GM12878 (cell line): ENCODE data around the gene SHC3. TPM values are rescaled to one million over a fixed set of nuclear protein-coding genes. Genes with fewer than 3 reads are reported as not detected.

Experiments
- ATAC-seq: fragments of 200-7000 bp; cut with Tn5 transposase; 3 replicates; pipeline ENCODE4 v1.9.1; 2020; ENCODE audit warnings: mild to moderate bottlenecking, moderate library complexity
- BruUV-seq: library from RNA; stranded (reverse); fragments of 400-500 nt; replicated peaks from 2 replicates; lab custom pipeline; 2021; lab: Mats Ljungman, UMichigan
- CTCF ChIA-PET: fragments of 300-600 bp; sonication (Branson Sonifier 250); formaldehyde crosslinking; extraction: SDS; loops from one replicate; lab custom pipeline; 2021; ENCODE audit warnings: inconsistent platforms; lab: Yijun Ruan, JAX
- POLR2A ChIA-PET: fragments of 350-600 bp; formaldehyde crosslinking; extraction: SDS; loops from one replicate; lab custom pipeline; 2021; ENCODE audit warnings: inconsistent platforms; lab: Charles Lee
- RAD21 ChIA-PET: fragments of 300-600 bp; sonication (Branson Sonifier 250); formaldehyde crosslinking; loops from one replicate; lab custom pipeline; 2023; ENCODE audit warnings: antibody characterized with exemption; ENCODE audit not compliant: unreplicated experiment; lab: Charles Lee
- SMC1A ChIA-PET: fragments of 300-600 bp; sonication (Branson Sonifier 250); formaldehyde crosslinking; loops from one replicate; lab custom pipeline; 2023; ENCODE audit not compliant: unreplicated experiment, uncharacterized antibody; lab: Charles Lee
- DNase-seq: peaks from one replicate; pipeline ENCODE4 v3.0.0-alpha.2; 2011; ENCODE audit warnings: low read depth, low spot score
- FAIRE-seq: peaks from 3 replicates; lab custom pipeline; 2011; peaks lifted over from hg19 to GRCh38; lab: Jason Lieb, UNC
- H2AFZ ChIP-seq: 2 replicates; pipeline ENCODE4 v1.6.0; 2011; ENCODE audit warnings: low read depth, low read length, control low read depth; ENCODE audit not compliant: control insufficient read depth
- H3K27ac ChIP-seq: 2 replicates; pipeline ENCODE4 v1.5.1; 2011; ENCODE audit warnings: control low read depth; ENCODE audit not compliant: control insufficient read depth, insufficient read depth
- H3K27me3 ChIP-seq, 2 experiments: replicated peaks in 1 of 2; 2 replicates each; pipeline versions ENCODE4 v1.6.0 to v1.6.1; 2011; ENCODE audit warnings: low read length in 1 of 2; ENCODE audit not compliant: control insufficient read depth in 2 of 2, insufficient read depth in 2 of 2
- H3K36me3 ChIP-seq, 2 experiments: 2 replicates each; pipeline ENCODE4 v1.5.1; 2011; ENCODE audit warnings: low read length in 1 of 2; ENCODE audit not compliant: control insufficient read depth in 2 of 2, insufficient read depth in 2 of 2
- H3K4me1 ChIP-seq: 2 replicates; pipeline ENCODE4 v1.6.1; 2011; ENCODE audit warnings: mild to moderate bottlenecking, low read length, moderate library complexity, mixed read lengths; ENCODE audit not compliant: control insufficient read depth, insufficient read depth
- H3K4me2 ChIP-seq: 2 replicates; pipeline ENCODE4 v1.6.0; 2011; ENCODE audit warnings: control low read depth; ENCODE audit not compliant: control insufficient read depth, insufficient read depth
- H3K4me3 ChIP-seq: fragments of 200-600 bp; sonication (generic); 2 replicates; pipeline ENCODE4 v1.5.1; 2016
- H3K79me2 ChIP-seq: 2 replicates; pipeline ENCODE4 v1.6.0; 2011; ENCODE audit warnings: low read length; ENCODE audit not compliant: control insufficient read depth, insufficient read depth
- H3K9ac ChIP-seq: 2 replicates; pipeline ENCODE4 v1.8.0; 2011; ENCODE audit warnings: low read length, control low read depth, mixed read lengths; ENCODE audit not compliant: control insufficient read depth, insufficient read depth
- H3K9me3 ChIP-seq: replicated peaks from 3 replicates; pipeline ENCODE4 v1.5.1; 2011; ENCODE audit warnings: mild to moderate bottlenecking, low read length; ENCODE audit not compliant: control insufficient read depth, insufficient read depth
- H4K20me1 ChIP-seq: 2 replicates; pipeline ENCODE4 v1.6.0; 2011; ENCODE audit not compliant: control insufficient read depth, insufficient read depth
- FOXK2 ChIP-seq: fragments of 450-650 bp; IDR thresholded peaks from 2 replicates; pipeline ENCODE4 v1.6.1; 2017; ENCODE audit warnings: mild to moderate bottlenecking, moderate library complexity
- IKZF2 ChIP-seq, 2 experiments: fragments of 450-650 bp; IDR thresholded peaks; 2 replicates each; pipeline ENCODE4 v1.6.1; 2017; ENCODE audit warnings: mild to moderate bottlenecking in 2 of 2, moderate library complexity in 2 of 2
- IRF4 ChIP-seq: IDR thresholded peaks from 2 replicates; pipeline ENCODE4 v1.6.1; 2011; ENCODE audit warnings: low read depth, low read length
- MXI1 ChIP-seq: fragments of 150-350 bp; IDR thresholded peaks from 2 replicates; pipeline ENCODE4 v1.6.1; 2011; ENCODE audit warnings: low read depth, mild to moderate bottlenecking, inconsistent platforms, low read length, improper control_type of control experiment
- NFIC ChIP-seq: IDR thresholded peaks from 2 replicates; pipeline ENCODE4 v1.6.1; 2012; ENCODE audit warnings: low read depth, mild to moderate bottlenecking, inconsistent platforms, low read length, moderate library complexity
- NFYB ChIP-seq: IDR thresholded peaks from 2 replicates; pipeline ENCODE4 v1.6.1; 2011; ENCODE audit warnings: low read depth, mild to moderate bottlenecking, low read length, improper control_type of control experiment, moderate library complexity; ENCODE audit not compliant: insufficient read depth
- NKRF ChIP-seq: fragments of 450-650 bp; conservative IDR thresholded peaks from 2 replicates; pipeline ENCODE4 v1.6.1; 2017; ENCODE audit warnings: mild to moderate bottlenecking, moderate library complexity
- POLR2AphosphoS2 ChIP-seq: IDR thresholded peaks from 2 replicates; pipeline ENCODE4 v1.6.1; 2011; ENCODE audit warnings: low read depth, mild to moderate bottlenecking, low read length, improper control_type of control experiment, moderate library complexity
- PRDM15 ChIP-seq: fragments of 450-650 bp; formaldehyde crosslinking; IDR thresholded peaks from 2 replicates; pipeline ENCODE4 v1.4.0; 2020; ENCODE audit warnings: mild to moderate bottlenecking, moderate library complexity
- ZBTB40 ChIP-seq: fragments of 450-650 bp; IDR thresholded peaks from 2 replicates; pipeline ENCODE4 v1.6.1; 2016; ENCODE audit warnings: mild to moderate bottlenecking, moderate library complexity, borderline replicate concordance
- ZNF207 ChIP-seq: fragments of 450-650 bp; IDR thresholded peaks from 2 replicates; pipeline ENCODE4 v1.6.1; 2014; ENCODE audit warnings: antibody characterized with exemption, mild to moderate bottlenecking, borderline replicate concordance
- ZNF274 ChIP-seq: IDR thresholded peaks from one replicate; pipeline ENCODE4 v1.8.0; 2011; ENCODE audit not compliant: insufficient read length, insufficient read depth
- ZZZ3 ChIP-seq: IDR thresholded peaks from 2 replicates; pipeline ENCODE4 v1.6.1; 2011; ENCODE audit warnings: low read depth; ENCODE audit not compliant: control insufficient read depth, insufficient read length
- WGBS: methylation state at CpG from one replicate; pipeline ENCODE4 v1.1.6; 2016; ENCODE audit warnings: low lambda C conversion rate; ENCODE audit not compliant: insufficient replicate concordance, insufficient coverage; ENCODE audit errors: missing lambda C conversion rate; 5-methylcytosine and 5-hydroxymethylcytosine counted together
- in situ Hi-C: fragments of 300-500 bp; cut with MboI; formaldehyde crosslinking; loops from 9 replicates; pipeline ENCODE4 v1.14.3; 2018; ENCODE audit warnings: mixed read lengths
- intact Hi-C: fragments of 100-400 bp; cut with micrococcal nuclease; formaldehyde crosslinking; loops from one replicate; pipeline ENCODE4 v1.14.2; 2022; ENCODE audit not compliant: unreplicated experiment
- polyA plus RNA-seq, 11 experiments: library from polyadenylated mRNA; depleted of rRNA in 4 of 11; unstranded in 6 of 11; stranded (reverse) in 5 of 11; fragments of >200 nt; fragmentation: Nextera tagmentation in 4 of 11; fragmentation: Illumina TruSeq in 1 of 11; extraction: Ambion mirVana in 4 of 11; extraction: Trizol in 1 of 11; gene quantifications; 1 replicate in 1 of 11; 2 replicates in 10 of 11; pipeline versions ENCODE4 v1.2.1 to v1.2.3, GENCODE V29; 2011 to 2016; ENCODE audit warnings: inconsistent platforms in 2 of 11, missing spikeins in 2 of 11, low read depth in 1 of 11
- total RNA-seq, 4 experiments: library from RNA; depleted of rRNA in 3 of 4; stranded (reverse); fragments of >200 nt in 3 of 4; fragmentation: Illumina TruSeq in 1 of 4; extraction: Trizol in 1 of 4; gene quantifications; 2 replicates each; pipeline versions ENCODE4 v1.2.1 to v1.2.3, GENCODE V29; 2013 to 2021

Gene SHC3
- total and polyA plus RNA-seq, 10 of the 15 experiments (the other 5 are each of a cell fraction or from before 2014, with no cell fraction given) = 0.01 to 0.06 TPM; not detected in 8

- Histone ChIP-seq H3K9me3 (no peaks in the 10 kb centered on the region), H2AFZ (no peak overlapping the region), H3K27ac (no peak overlapping the region), H3K4me3 (no peak overlapping the region), H3K36me3 (no peaks in the 10 kb centered on the region), H4K20me1 (no peaks in the 10 kb centered on the region), H3K79me2 (no peaks in the 10 kb centered on the region), H3K4me1 (no peaks in the 10 kb centered on the region), H3K27me3 (no peaks in the 10 kb centered on the region; a peak in 1 of 4 replicates), H3K9ac (no peak overlapping the region), H3K4me2 (no peak overlapping the region)
- DNase-seq (no peak), ATAC-seq (no peak), FAIRE-seq (no peak)
- TF ChIP-seq MXI1 (no peak), ZBTB40 (no peak), ZNF274 (no peak), ZNF207 (no peak), IRF4 (no peak), ZZZ3 (no peak), PRDM15 (CRISPR knock-in tag) (no peak), FOXK2 (no peak), NFYB (no peak), NFIC (no peak), NKRF (no peak), POLR2AphosphoS2 (no peak), IKZF2 (IDR thresholded peaks at IDR 0.05) (no peak)
- ChIA-PET CTCF (no interaction called here), POLR2A (no interaction called here), RAD21 (no interaction called here), SMC1A (no interaction called here)
- in situ Hi-C loops = no loop called here
- WGBS = 85% methylated on average over 7 of the region's 7 CpGs
- intact Hi-C loops = no loop called here
- no TSS peak for BruUV-seq
Measured at GRCh38 chr9:88974641-88975040, 204.0 kb downstream of the SHC3 start.
